ENCODE data around the gene PNN. TPM values are rescaled to one million over a fixed set of nuclear protein-coding genes. Genes with fewer than 3 reads are reported as not detected.
"Not testable (repeated sequence)": the region's sequence is repeated elsewhere in the genome, so short reads cannot be mapped to it uniquely, and the experiment has no call there.

PNN gene
- 80.3 and 83.3 TPM in 2 replicates for total RNA-seq

DNA sequence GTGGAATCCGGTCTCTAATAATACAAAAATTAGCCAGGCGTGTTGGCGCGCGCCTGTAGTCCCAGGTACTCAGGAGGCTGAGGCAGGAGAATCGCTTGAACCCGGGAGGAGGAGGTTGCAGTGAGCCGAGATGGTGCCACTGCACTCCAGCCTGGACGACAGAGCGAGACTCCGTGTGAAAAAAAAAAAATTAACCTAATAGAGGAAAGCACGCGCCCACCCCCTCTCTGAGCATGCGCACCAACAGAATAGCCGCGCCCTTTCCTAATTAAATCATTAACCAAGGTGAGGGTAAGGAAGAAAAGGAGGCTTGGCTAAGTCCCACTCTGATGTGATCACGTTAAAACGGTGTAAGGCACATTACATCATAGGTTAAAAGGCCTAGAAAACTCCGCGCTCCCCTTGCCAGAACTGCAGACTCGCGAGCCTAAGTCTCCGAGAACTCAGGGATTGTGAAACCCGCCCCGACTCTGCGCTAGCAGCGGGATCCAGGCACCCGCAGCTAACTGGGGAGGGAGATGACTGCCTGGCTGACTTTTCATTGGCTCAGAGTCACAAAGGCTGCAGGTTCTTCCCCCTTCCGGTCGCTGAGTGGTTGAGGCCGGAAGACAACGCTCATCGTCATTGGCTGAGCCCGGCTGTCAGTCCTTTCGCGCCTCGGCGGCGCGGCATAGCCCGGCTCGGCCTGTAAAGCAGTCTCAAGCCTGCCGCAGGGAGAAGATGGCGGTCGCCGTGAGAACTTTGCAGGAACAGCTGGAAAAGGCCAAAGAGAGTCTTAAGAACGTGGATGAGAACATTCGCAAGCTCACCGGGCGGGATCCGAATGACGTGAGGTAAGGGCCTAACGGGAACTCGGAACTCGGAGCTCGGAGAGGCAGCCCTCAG lies at the start of gene PNN:
PNN (plus strand) TSS at position 695 of the 885 bp plus-strand sequence; CDS start at position 721, 26 bp downstream.
- intact Hi-C loops (cut with micrococcal nuclease) = loop anchor here (1.0 kb wide), 6 partner anchors 32 to 257 kb away; partner anchors contain the start of genes FBXO33, GEMIN2 and SEC23A

DNA sequence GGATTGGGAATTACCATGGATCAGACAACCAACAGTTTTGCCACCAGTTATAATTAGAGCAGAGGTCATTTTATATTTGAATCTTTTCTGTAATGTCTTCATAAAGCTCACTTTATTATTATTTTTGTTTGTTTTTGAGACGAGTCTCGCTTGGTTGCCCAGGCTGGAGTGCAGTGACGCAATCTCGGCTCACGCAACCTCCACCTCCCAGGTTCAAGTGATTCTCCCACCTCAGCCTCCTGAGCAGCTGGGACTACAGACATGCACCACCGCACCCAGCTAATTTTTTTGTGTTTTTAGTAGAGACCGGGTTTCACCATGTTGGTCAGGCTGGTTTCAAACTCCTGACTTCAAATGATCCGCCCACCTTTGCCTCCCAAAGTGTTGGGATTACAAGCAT lies 37.2 kb upstream of the PNN start:
- intact Hi-C loops (cut with micrococcal nuclease) = not testable (repeated sequence)

DNA sequence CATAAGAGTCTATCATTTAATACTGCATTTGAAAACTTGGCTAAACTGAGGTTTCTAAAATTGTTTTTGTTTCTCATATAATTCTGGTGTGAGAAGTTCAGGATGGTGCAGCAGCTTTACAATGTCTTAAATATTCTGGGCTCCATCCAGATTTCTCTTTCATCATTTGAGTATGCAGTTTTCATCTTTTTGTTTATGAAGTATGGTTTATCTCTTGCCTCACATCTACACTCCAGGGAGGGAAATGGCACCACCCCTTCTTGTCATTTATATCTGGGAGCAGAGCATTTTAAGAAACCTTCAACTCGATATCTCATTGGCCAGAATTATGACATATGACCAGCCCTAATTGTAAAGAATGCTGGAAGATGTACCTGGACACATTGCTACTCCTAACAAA lies 36.6 kb upstream of the PNN start:
- intact Hi-C loops (cut with micrococcal nuclease) = no loop called here

DNA sequence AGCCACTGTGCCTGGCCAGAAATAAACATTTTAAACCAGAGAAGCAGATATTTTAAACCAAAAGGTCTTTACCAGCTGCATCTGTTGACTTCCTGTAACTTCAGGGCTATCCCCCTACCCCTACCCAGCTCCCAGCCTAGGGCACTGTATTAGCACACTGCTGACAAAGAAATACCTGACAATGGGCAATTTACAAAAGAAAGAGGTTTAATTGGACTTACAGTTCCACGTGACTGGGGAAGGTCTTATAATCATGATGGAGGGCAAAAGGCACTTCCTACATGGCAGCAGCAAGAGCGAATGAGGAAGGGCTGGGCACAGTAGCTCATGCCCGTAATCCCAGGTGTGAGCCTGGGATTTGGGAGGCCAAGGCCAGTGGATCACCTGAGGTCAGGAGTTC lies 34.9 kb upstream of the PNN start:
- intact Hi-C loops (cut with micrococcal nuclease) = no loop called here

DNA sequence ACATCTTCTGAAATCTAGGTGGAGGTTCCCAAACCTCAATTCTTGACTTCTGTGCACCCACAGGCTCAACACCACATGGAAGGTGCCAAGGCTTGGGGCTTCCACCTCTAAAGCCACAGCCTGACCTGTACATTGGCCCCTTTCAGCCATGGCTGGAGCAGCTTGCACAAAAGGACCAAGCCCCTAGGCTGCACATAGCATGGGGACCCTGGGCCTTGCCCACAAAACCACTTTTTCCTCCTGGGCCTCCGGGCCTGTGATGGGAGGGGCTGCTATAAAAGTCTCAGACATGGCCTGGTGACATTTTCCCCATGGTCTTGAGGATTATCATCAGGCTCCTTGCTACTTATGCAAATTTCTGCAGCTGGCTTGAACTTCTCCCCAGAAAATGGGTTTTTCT lies 33.4 kb upstream of the PNN start:
- intact Hi-C loops (cut with micrococcal nuclease) = not testable (repeated sequence)

DNA sequence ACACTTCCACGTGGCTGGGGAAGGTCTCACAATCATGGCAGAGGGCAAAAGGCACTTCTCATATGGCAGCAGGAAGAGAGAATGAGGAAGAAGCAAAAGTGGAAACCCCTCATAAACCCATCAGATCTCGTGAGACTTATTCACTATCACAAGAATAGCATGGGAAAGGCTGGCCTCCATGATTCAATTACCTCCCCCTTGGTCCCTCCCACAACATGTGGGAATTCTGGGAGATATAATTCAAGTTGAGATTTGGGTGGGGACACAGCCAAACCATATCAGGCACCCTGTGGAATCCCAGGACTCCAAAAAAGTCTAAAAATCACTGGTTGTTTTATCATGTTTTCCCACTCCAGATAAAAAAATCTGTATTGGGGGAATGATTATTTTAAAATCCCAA lies 31.8 kb upstream of the PNN start:
- intact Hi-C loops (cut with micrococcal nuclease) = not testable (repeated sequence)

DNA sequence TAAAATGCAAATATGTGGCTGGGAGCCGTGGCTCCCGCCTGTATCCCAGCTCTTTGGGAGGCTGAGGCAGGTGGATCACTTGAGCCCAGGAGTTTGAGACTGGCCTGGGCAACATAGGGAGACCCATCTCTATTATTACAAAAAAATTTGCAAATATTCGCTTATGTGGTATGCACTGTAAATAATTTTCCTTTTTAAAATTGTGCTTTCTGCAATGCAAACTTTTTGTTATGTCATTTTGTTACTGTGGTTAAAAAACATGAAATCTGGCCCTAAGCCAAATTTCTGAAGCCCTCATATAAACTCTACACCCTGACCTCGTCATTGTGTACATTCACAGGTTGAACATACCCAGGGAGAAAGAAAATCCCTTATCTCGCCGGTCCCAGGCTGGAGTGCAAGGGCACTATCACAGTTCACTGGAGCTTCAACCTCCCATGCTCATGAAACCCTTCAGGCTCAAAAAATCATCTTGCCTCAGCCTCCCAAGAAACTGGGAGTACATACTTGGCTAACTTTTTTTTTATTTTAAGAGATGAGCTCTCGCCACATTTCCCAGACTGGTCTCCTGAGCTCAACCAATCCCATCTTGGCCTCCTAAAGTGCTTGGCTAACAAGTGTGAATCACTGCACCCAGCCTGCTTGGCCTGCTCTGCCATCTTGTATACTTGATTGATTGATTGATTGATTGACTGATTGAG lies 29.6 kb upstream of the PNN start:
- intact Hi-C loops (cut with micrococcal nuclease) = no loop called here

DNA sequence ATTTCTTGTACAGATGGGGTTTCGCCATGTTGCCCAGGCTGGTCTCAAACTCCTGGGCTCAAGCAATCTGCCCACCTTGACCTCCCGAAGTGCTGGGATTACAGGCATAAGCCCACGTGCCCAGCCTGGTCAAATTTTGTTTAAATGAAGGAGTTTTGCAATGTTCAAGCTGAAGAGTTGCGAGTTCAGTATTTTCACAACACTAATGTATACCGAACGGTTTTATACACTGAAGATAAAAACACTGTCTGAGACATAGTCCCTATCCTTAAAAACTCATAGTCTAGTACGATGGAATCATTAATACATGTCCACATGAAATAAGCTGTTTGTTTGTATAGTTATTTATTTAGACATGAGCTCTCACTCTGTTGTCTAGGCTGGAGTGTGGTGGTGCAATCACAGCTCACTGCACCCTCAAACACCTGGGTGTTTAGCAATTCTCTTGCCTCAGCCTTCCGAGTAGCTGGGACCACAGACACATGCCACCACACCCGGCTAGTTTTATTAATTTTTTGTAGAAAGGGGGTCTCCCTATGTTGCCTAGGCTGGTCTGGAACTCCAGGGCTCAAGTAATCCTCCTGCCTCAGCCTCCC lies 20.4 kb upstream of the PNN start:
- intact Hi-C loops (cut with micrococcal nuclease) = no loop called here

DNA sequence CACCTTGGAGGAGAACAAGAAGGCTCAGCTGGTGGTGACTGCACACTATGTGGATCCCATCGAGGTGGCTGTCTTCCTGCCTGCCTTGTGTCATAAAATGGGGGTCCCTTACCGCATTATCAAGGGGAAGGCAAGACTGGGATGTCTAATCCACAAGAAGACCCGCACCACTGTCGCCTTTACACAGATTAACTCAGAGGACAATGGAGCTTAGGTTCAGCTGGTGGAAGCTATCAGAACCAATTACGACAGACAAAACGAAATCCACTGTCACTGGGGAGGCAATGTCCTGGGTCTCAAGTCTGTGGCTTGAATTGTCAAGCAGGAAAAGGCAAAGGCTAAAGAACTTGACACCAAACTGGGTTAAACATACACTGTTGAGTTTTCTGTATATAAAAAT lies 17.6 kb upstream of the PNN start:
- intact Hi-C loops (cut with micrococcal nuclease) = no loop called here

DNA sequence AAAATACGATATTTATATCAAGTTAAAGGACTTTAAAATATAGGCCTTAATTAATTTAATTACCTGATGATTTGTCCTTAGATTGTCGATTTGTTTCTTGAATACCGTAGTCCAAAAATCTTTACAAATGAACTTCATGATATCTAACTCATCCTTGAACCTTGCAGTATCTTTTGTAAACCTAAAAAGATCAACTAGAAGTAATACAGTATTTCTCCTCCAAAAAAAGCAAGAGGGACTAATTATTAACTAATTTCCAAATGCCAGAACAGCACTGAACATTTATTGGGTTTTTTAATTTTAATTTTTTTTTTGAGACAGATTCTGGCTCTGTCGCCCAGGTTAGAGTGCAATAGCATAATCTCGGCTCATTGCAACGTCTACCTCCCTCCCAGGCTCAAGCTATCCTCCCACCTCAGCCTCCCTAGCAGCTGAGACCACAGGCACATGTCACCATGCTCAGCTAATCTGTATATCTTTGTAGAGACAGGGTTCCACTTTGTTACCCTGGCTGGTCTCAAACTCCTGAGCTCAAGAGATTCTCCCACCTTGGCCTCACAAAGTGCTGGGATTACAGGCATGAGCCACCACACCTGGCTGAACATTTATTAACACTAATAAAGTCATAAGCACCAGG lies 16.7 kb upstream of the PNN start:
- intact Hi-C loops (cut with micrococcal nuclease) = no loop called here

DNA sequence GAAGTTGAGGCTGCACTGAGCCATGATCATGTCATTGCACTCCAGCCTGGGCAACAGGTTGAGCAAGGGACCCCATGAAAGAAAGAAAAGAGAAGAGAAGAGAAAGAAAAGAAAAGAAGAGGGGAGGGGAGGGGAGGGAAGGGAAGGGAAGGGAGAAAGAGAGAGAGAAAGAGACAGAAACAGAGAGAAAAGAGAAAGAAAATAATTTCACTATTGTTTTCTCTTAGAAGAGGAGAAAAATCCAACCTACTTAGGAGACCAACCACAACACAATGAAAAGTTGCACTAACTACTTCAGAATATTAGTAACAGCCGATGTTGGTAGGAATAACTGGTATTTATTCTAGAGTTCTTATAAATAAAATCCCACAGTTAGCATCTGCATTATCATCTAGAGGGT lies 14.6 kb upstream of the PNN start:
- intact Hi-C loops (cut with micrococcal nuclease) = no loop called here

DNA sequence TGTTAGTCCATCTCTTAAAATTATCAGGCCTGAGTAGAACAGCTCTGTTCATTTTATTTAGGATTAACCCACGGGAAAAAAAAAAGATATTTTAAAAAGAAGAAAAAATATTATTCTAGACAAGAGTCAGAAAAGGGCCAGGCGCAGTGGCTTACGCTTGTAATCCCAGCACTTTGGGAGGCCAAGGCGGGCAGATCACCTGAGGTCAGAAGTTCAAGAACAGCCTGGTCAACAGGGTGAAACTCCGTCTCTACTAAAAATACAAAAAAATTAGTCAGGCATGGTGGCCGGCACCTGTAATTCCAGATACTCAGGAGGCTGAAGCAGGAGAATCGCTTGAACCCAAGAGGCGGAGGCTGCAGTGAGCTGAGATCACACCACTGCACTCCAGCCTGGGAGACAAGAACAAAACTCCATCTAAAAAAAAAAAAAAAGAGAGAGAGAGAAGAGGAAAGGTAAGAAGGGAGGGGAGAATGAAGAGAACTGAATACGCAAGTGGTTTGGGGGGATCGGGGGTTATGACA lies 7.2 kb upstream of the PNN start:
- intact Hi-C loops (cut with micrococcal nuclease) = not testable (repeated sequence)

DNA sequence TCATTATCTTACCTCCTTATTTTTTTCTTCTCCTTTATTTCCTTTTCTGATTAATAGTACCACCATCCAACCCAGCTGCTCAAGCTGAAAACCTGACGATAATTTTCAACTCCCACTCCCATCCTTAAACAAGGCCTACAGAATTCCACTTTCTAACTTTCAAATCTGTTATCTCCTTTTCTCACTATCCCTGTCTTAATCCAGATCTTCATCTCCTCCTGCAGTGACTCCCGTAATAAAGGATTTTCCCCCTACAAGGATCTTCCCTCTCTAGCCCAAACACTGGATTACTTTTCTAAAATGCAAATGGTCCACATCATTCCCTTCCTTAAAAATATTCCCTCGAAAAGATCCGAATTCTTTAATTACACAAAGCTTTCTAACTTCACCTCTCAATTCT lies 6.5 kb upstream of the PNN start:
- intact Hi-C loops (cut with micrococcal nuclease) = no loop called here

DNA sequence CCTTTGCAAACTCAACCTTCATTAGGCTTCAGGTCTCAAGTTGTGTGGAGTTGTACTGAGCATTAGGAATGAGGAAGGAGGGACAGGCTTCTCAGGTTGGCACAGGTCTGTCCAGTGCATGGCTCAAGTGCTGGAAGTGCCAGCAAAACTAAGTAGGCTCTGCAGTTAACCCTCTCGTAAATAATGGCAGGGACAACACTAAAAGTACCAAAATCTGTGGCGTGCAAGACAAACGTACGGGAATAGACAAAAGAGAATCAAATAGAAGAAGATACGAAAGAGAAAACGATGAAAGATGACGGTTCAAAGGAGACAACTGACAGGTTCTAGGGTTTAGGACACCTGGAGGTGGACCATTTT lies 5.5 kb upstream of the PNN start:
- intact Hi-C loops (cut with micrococcal nuclease) = no loop called here

DNA sequence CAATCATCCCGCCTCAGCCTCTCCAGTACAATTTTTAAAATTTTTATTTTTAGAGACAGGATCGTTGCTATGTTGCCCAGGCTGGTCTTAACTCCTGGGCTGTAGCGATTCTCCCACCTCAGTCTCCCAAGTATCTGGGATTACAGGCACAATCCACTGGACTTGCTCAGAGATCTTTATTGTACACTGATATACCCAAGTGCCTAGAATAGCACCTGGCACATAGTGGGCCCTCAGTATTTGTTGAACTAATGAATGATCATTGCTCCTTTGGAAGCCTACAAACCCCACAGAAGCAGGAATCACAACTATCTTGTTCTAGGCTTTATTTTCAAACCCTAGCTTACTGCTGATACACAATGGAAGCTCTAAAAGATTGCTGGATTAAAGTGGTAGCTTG lies 1.9 kb upstream of the PNN start:
- intact Hi-C loops (cut with micrococcal nuclease) = no loop called here

DNA sequence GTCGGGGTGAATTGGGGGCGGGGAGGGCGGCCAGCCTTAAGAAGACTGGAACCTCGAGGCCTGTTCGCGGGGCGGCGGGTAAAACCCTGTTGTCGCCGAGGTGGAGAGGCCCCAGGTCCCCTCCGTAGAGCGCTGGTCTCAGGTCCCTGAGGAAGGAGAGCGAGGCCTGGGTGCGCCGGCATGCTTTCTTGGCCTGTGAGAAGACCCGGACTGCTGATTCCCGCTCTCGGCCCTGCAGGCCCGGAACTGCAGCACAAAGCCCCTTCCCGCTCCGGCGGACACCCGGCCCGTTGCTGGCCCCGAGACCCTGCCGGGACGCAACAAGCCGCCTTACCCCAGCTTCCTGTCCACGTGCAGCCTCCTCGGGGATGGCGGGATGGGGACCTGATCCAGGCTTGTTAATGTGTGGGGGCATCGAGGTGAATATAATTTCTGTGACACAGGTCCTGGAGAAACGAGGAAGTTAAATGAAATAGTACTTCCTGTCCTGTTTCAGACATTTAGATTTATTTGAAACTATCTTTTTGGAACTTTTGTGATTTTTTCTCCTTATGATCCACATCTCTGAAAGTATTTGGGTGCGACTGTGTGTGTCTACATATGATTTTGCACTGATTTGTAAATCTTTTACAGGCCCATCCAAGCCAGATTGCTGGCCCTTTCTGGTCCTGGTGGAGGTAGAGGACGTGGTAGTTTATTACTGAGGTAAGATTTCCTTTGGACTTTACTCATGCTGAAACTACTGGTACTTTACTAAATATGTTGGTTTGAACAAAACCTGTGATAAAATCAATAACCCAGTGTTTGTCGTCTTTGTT lies 600 bp downstream of the PNN start:
- intact Hi-C loops (cut with micrococcal nuclease) = loop anchor here (1.0 kb wide), 5 partner anchors 32 to 257 kb away; partner anchors contain the start of genes FBXO33 and SEC23A

DNA sequence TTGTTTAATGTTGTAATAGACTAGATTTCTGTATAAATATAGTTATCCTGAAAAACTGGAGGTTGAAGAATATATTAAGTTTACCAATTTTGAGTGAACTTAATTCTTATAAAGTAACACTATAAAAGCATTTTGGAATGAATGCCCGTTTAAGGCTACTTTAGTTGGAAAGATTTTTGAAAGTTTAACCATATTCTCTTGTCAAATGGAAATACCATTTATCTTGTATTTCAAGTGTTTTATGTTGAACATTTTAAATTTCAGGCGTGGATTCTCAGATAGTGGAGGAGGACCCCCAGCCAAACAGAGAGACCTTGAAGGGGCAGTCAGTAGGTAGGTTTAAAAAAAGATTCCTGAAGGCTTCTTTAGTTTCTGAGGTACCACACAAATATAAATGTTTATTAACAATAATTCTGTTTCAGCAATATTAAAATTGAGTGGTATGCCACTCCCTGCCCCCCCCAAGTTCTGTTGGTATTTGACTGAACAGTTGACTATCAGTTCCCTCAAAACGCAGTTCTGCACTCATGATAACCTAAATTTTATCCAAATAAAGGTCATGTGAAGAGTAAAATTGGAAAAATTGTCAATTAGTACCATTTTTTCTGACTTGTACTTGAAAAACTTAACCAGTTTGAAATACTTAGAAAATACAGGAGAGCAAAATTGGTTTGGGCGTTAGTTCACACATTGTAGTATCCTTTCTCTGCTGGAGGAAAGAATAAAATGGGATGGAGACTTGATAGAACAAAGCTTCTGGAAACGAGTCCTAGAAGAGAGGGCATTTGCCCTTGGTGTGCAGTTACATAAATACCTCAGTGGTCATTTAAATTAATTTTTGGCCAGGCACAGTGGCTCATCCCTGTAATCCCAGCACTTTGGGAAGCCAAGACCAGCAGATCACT lies 1.5 kb downstream of the PNN start:
- intact Hi-C loops (cut with micrococcal nuclease) = no loop called here

DNA sequence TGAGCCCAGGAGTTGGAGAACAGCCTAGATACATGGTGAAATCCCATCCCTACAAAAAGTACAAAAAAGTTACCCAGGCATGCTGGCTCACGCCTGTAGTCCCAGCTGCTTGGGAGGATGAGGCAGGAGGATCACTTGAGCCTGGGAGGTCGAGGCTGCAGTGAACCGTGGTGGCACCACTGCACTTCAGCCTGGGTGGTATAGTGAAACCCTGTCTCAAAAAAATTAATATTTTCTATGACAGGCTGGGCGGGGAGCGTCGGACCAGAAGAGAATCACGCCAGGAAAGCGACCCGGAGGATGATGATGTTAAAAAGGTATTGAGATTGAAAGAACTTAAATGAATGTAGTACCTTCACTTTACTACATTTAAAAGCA lies 2.1 kb downstream of the PNN start:
- intact Hi-C loops (cut with micrococcal nuclease) = no loop called here

DNA sequence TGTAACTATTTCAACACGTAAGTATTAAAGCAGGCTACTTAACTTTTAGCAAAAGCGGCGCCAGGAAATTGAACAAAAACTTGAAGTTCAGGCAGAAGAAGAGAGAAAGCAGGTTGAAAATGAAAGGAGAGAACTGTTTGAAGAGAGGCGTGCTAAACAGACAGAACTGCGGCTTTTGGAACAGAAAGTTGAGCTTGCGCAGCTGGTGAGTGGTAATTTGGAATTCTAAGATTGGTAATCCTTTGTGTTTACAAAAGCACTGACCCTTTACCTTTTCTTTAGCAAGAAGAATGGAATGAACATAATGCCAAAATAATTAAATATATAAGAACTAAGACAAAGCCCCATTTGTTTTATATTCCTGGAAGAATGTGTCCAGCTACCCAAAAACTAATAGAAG lies 4.0 kb downstream of the PNN start:
- intact Hi-C loops (cut with micrococcal nuclease) = no loop called here

DNA sequence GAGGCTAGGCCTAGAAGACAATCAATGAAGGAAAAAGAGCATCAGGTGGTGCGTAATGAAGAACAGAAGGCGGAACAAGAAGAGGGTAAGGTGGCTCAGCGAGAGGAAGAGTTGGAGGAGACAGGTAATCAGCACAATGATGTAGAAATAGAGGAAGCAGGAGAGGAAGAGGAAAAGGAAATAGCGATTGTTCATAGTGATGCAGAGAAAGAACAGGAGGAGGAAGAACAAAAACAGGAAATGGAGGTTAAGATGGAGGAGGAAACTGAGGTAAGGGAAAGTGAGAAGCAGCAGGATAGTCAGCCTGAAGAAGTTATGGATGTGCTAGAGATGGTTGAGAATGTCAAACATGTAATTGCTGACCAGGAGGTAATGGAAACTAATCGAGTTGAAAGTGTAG lies 5.5 kb downstream of the PNN start:
- intact Hi-C loops (cut with micrococcal nuclease) = no loop called here

All from T-helper 1 cell treated with Interleukin-12 subunit alpha and Interleukin-12 subunit beta and Interleukin-4 antibody, amounts not matched to agents 30 ng/mL and 1 ng/mL, for 36 hours (primary cell).